H9 (cell line): Measurements from ENCODE around the gene ORC2. TPM values are rescaled to one million over a fixed set of nuclear protein-coding genes. Genes with fewer than 3 reads are reported as not detected.

Experiments
- DNase-seq: peaks from one replicate; pipeline ENCODE4 v3.0.0-alpha.2; 2017
- H2AFZ ChIP-seq: one replicate; pipeline ENCODE4 v1.6.1; 2013; ENCODE audit warnings: mild to moderate bottlenecking, low read length, control low read depth, moderate library complexity
- H2AK5ac ChIP-seq: 2 replicates; pipeline ENCODE4 v1.6.1; 2013; ENCODE audit warnings: low read length, control low read depth, mixed read lengths; ENCODE audit not compliant: insufficient read length
- H2BK120ac ChIP-seq: one replicate; pipeline ENCODE4 v1.6.1; 2013; ENCODE audit warnings: low read depth, mild to moderate bottlenecking, low read length, control low read depth, inconsistent platforms; ENCODE audit not compliant: poor library complexity, severe bottlenecking
- H2BK12ac ChIP-seq: 2 replicates; pipeline ENCODE4 v1.6.1; 2013; ENCODE audit warnings: low read length, control low read depth, mixed read lengths, low read depth; ENCODE audit not compliant: insufficient read length
- H2BK15ac ChIP-seq: 2 replicates; pipeline ENCODE4 v1.6.1; 2013; ENCODE audit warnings: low read depth, low read length, control low read depth
- H2BK20ac ChIP-seq: one replicate; pipeline ENCODE4 v1.6.1; 2013; ENCODE audit warnings: low read depth, mild to moderate bottlenecking, low read length, control low read depth, inconsistent platforms; ENCODE audit not compliant: poor library complexity, severe bottlenecking
- H2BK5ac ChIP-seq: 2 replicates; pipeline ENCODE4 v1.6.1; 2013; ENCODE audit warnings: low read length, control low read depth, mixed read lengths; ENCODE audit not compliant: insufficient read length
- H3K14ac ChIP-seq: 2 replicates; pipeline ENCODE4 v1.6.1; 2013; ENCODE audit warnings: low read length, control low read depth; ENCODE audit not compliant: insufficient read depth
- H3K18ac ChIP-seq: 2 replicates; pipeline ENCODE4 v1.6.1; 2013; ENCODE audit warnings: low read depth, mild to moderate bottlenecking, mixed read lengths, low read length, control low read depth; ENCODE audit not compliant: insufficient read length
- H3K23ac ChIP-seq: 2 replicates; pipeline ENCODE4 v1.6.1; 2013; ENCODE audit warnings: low read length, control low read depth, mixed read lengths, low read depth; ENCODE audit not compliant: insufficient read length
- H3K23me2 ChIP-seq: 2 replicates; pipeline ENCODE4 v1.6.1; 2013; ENCODE audit warnings: low read depth, mild to moderate bottlenecking, mixed read lengths, low read length, control low read depth; ENCODE audit not compliant: insufficient read length, poor library complexity, severe bottlenecking
- H3K27ac ChIP-seq: 2 replicates; pipeline ENCODE4 v1.5.1; 2013; ENCODE audit warnings: low read length, control low read depth, mixed read lengths, low read depth; ENCODE audit not compliant: insufficient read length
- H3K27me3 ChIP-seq: 2 replicates; pipeline ENCODE4 v1.6.1; 2013; ENCODE audit warnings: low read length, control low read depth, inconsistent platforms; ENCODE audit not compliant: insufficient read depth
- H3K4ac ChIP-seq: 2 replicates; pipeline ENCODE4 v1.6.1; 2013; ENCODE audit warnings: low read depth, mild to moderate bottlenecking, control low read depth, inconsistent platforms, low read length, moderate library complexity
- H3K4me1 ChIP-seq: 2 replicates; pipeline ENCODE4 v1.6.1; 2013; ENCODE audit warnings: low read length, control low read depth, inconsistent platforms; ENCODE audit not compliant: insufficient read depth
- H3K4me2 ChIP-seq: 2 replicates; pipeline ENCODE4 v1.6.1; 2013; ENCODE audit warnings: low read length, control low read depth, mixed read lengths; ENCODE audit not compliant: insufficient read length, insufficient read depth
- H3K56ac ChIP-seq: 2 replicates; pipeline ENCODE4 v1.6.1; 2013; ENCODE audit warnings: low read depth, mild to moderate bottlenecking, mixed read lengths, low read length, control low read depth; ENCODE audit not compliant: insufficient read length
- H3K79me1 ChIP-seq: 2 replicates; pipeline ENCODE4 v1.6.1; 2013; ENCODE audit warnings: low read depth, mild to moderate bottlenecking, moderate library complexity, low read length, control low read depth, inconsistent platforms; ENCODE audit not compliant: insufficient read depth, poor library complexity, severe bottlenecking
- H3K79me2 ChIP-seq: 2 replicates; pipeline ENCODE4 v1.6.1; 2013; ENCODE audit warnings: low read length, control low read depth, inconsistent platforms; ENCODE audit not compliant: insufficient read depth
- H3K9ac ChIP-seq: 2 replicates; pipeline ENCODE4 v1.6.1; 2013; ENCODE audit warnings: low read length, control low read depth, mixed read lengths; ENCODE audit not compliant: insufficient read length; ENCODE audit errors: extremely low read depth
- H3K9me3 ChIP-seq: one replicate; pipeline ENCODE4 v1.6.1; 2013; ENCODE audit warnings: low read depth, low read length, inconsistent platforms; ENCODE audit not compliant: control insufficient read depth
- H3T11ph ChIP-seq: one replicate; pipeline ENCODE4 v1.6.1; 2013; ENCODE audit warnings: mild to moderate bottlenecking, low read length, control low read depth, inconsistent platforms
- H4K20me1 ChIP-seq: one replicate; pipeline ENCODE4 v1.6.1; 2013; ENCODE audit not compliant: control insufficient read depth, insufficient read length, insufficient read depth
- H4K5ac ChIP-seq: 2 replicates; pipeline ENCODE4 v1.6.1; 2013; ENCODE audit warnings: low read depth, mild to moderate bottlenecking, mixed read lengths, low read length, control low read depth; ENCODE audit not compliant: insufficient read length
- H4K8ac ChIP-seq: replicated peaks from 2 replicates; pipeline ENCODE4 v1.6.1; 2013; ENCODE audit warnings: low read length, control low read depth, mixed read lengths, low read depth; ENCODE audit not compliant: insufficient read length
- H4K91ac ChIP-seq: 2 replicates; pipeline ENCODE4 v1.6.1; 2013; ENCODE audit warnings: low read depth, mild to moderate bottlenecking, moderate library complexity, mixed read lengths, low read length, control low read depth; ENCODE audit not compliant: insufficient read length
- H3K27ac Mint-ChIP-seq, 3 experiments: 2 replicates in 2 of 3; 3 replicates in 1 of 3; pipeline ENCODE4 v1.8.0; 2020 to 2021; ENCODE audit warnings: mixed read lengths in 3 of 3, mild to moderate bottlenecking in 1 of 3, moderate library complexity in 1 of 3
- H3K27me3 Mint-ChIP-seq: 2 replicates; pipeline ENCODE4 v1.8.0; 2021; ENCODE audit warnings: low read depth, mild to moderate bottlenecking, moderate library complexity, mixed read lengths
- H3K36me3 Mint-ChIP-seq, 3 experiments: 2 replicates in 2 of 3; 3 replicates in 1 of 3; pipeline ENCODE4 v1.8.0; 2020 to 2021; ENCODE audit warnings: low read depth in 3 of 3, mixed read lengths in 3 of 3; ENCODE audit not compliant: insufficient read depth in 1 of 3
- H3K4me1 Mint-ChIP-seq, 2 experiments: 2 replicates each; pipeline ENCODE4 v1.8.0; 2020; ENCODE audit warnings: mixed read lengths in 2 of 2
- H3K4me3 Mint-ChIP-seq, 2 experiments: 2 replicates in 1 of 2; 3 replicates in 1 of 2; pipeline ENCODE4 v1.8.0; 2020 to 2021; ENCODE audit warnings: mild to moderate bottlenecking in 2 of 2, mixed read lengths in 2 of 2, moderate library complexity in 1 of 2
- H3K9me3 Mint-ChIP-seq, 2 experiments: 2 replicates in 1 of 2; 3 replicates in 1 of 2; pipeline ENCODE4 v1.8.0; 2020; ENCODE audit warnings: mild to moderate bottlenecking in 2 of 2, mixed read lengths in 2 of 2, moderate library complexity in 1 of 2
- total RNA-seq: library from RNA; stranded (reverse); gene quantifications from 2 replicates; pipeline ENCODE4 v1.2.1, GENCODE V29; 2021
- TF ChIP-seq, protein P1 (sequence below): fragments of 200-600 bp; sonication (generic); conservative IDR thresholded peaks from 3 replicates; pipeline ENCODE4 v1.8.0; 2021; ENCODE audit warnings: antibody characterized with exemption, mild to moderate bottlenecking

The ORC2 gene
- total RNA-seq, 1 experiment from 2014 or later = 65.2 TPM

DNA sequence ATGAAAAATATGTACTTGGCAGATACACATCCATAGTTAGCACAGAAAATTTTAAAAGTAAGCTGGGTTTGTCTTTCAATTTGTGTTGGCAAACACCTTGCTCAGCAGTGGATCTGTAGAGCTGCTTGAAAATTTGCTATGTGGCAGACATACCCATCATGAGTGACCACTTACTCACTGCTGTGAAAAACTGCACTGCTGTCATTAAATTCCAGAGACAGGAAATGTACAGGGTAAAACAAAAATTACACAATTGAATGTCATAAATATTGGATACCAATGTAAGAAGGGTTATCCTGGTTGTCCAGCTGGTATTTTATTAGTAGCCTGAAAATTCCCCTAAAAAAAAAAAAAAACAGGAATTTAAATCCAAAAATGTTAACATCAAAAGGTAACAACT is 49.8 kb downstream of the ORC2 start:
- TF ChIP-seq, protein P1, sequence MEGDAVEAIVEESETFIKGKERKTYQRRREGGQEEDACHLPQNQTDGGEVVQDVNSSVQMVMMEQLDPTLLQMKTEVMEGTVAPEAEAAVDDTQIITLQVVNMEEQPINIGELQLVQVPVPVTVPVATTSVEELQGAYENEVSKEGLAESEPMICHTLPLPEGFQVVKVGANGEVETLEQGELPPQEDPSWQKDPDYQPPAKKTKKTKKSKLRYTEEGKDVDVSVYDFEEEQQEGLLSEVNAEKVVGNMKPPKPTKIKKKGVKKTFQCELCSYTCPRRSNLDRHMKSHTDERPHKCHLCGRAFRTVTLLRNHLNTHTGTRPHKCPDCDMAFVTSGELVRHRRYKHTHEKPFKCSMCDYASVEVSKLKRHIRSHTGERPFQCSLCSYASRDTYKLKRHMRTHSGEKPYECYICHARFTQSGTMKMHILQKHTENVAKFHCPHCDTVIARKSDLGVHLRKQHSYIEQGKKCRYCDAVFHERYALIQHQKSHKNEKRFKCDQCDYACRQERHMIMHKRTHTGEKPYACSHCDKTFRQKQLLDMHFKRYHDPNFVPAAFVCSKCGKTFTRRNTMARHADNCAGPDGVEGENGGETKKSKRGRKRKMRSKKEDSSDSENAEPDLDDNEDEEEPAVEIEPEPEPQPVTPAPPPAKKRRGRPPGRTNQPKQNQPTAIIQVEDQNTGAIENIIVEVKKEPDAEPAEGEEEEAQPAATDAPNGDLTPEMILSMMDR = no peak
- Histone ChIP-seq H3K9ac (no peak overlapping the region), H3K56ac (no peak overlapping the region), H4K20me1 (no peaks in the 10 kb centered on the region), H3K27me3 (no peaks in the 10 kb centered on the region), H2AFZ (no peak overlapping the region), H2BK20ac (no peak overlapping the region), H3K27ac (no peak overlapping the region), H4K91ac (no peak overlapping the region), H3K4me2 (no peak overlapping the region), H2BK15ac (no peak overlapping the region), H3K4me1 (no peaks in the 10 kb centered on the region), H2AK5ac (no peak overlapping the region), H4K8ac (no peak overlapping the region), H3K23ac (no peak overlapping the region), H3K4ac (no peak overlapping the region), H3K14ac (no peak overlapping the region), H3K23me2 (no peaks in the 10 kb centered on the region), H2BK5ac (no peak overlapping the region), H2BK12ac (no peak overlapping the region), H2BK120ac (no peak overlapping the region), H4K5ac (no peak overlapping the region), H3K79me1 (no peaks in the 10 kb centered on the region), H3K79me2 (no peaks in the 10 kb centered on the region), H3T11ph (no peak overlapping the region), H3K18ac (no peak overlapping the region), H3K9me3 (no peaks in the 10 kb centered on the region)
- H3K4me1 Mint-ChIP-seq = no peaks in the 10 kb centered on the region
- H3K4me3 Mint-ChIP-seq = no peak overlapping the region
- no peaks in the 10 kb centered on the region for H3K27me3 Mint-ChIP-seq
- H3K9me3 Mint-ChIP-seq = no peaks in the 10 kb centered on the region
- H3K36me3 Mint-ChIP-seq = peaks cover 25 to 70% (median 63%) of the 10 kb centered on the region in 3 experiments; a peak in 6 of 7 replicates
- DNase-seq = no peak
- no peak overlapping the region for H3K27ac Mint-ChIP-seq
